Cerebellar cortex (tissue), 1 donor: ENCODE data around the gene PPL.

Experiments used
- DNase-seq: peaks from one replicate; pipeline ENCODE4 v3.0.0-alpha.2; 2015; ENCODE audit warnings: low spot score

Gene PPL

DNA sequence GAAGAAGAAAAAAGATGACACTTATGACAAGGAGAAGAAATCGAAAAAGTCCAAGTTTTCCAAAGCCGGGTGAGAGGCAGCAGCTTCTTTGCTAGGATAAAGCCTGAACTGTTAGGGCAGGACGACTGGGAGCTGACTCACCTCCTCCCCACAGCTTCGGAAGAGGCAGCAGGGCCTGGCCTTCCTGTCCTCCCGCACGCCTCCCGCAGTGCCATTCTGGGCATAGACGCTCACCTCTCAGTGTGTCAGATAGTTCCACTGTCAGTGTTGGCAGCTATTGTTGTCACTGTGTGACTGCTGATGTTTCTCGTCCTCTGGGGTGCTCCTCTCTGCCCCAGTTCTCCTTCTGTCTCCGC, 77.1 kb downstream of the PPL start:
- DNase-seq: peak; percentile 84

DNA sequence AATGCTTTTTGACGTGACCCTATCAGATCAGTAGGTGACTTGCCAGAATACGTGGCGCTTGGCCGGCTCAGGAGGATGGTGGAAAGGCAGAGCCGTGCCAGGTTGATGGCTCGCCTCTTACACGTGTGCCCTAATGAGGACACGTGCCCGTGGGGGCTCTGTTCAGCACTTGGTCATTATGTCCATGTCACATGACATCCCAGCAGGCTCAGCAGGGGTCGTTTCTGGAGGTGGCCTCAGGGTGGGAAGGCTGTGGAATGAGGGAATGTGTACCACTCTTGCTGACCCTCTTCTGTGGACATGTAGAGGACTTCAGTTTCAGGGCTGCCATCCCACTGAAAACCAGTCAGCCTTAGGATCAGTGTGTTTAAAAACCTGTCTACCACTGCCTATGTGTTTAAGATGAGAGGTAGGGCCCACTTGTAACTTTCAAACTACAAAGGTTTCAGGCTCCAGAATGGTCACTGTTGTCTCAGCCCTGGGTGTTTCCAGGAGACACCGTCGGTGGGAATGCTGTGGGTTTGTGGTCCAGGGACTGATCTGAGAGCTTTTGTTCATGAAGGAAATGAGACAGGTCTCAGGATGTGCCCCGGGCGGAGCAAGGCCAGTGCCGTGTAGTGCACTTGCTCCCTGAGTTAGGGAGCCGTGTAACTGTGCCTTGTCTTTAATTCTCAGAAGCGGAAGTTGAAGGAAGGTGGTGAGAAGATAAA, 77.6 kb downstream of the PPL start:
- peak; percentile 45 for DNase-seq

DNA sequence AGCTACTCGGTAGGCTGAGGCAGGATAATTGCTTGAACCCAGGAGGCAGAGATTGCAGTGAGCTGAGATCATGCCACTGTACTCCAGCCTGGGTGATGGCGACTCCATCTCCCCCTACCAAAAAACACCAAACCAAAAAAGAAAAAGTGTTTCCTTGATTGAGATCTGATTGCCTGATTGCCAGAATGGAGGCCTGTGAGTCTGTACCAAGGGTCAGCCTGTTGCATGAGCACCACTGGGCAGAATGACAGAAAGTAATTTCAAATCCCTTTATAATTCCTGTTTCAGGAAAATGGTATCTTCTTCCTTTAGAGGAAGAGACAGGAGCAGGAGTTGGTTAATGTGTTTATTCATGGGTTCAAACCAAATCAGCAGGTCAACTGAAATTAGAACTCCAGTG, 81.1 kb downstream of the PPL start:
- DNase-seq: no peak

DNA sequence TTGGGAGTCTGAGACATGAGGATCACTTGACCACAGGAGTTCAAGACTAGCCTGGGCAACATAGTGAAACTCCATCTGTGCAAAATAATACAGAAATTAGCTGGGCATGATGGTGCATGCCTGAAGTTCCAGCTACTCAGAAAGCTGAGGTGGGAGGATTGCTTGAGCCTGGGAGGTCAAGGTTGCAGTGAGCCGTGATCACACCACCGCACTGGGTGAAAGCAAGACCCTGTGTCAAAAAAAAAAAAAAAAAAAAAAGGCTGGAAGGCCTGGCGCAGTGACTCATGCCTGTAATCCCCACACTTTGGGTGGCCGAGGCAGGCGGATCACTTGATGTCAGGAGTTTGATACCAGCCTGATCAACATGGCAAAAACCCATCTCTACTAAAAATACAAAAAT, 81.6 kb downstream of the PPL start:
- DNase-seq: no peak

DNA sequence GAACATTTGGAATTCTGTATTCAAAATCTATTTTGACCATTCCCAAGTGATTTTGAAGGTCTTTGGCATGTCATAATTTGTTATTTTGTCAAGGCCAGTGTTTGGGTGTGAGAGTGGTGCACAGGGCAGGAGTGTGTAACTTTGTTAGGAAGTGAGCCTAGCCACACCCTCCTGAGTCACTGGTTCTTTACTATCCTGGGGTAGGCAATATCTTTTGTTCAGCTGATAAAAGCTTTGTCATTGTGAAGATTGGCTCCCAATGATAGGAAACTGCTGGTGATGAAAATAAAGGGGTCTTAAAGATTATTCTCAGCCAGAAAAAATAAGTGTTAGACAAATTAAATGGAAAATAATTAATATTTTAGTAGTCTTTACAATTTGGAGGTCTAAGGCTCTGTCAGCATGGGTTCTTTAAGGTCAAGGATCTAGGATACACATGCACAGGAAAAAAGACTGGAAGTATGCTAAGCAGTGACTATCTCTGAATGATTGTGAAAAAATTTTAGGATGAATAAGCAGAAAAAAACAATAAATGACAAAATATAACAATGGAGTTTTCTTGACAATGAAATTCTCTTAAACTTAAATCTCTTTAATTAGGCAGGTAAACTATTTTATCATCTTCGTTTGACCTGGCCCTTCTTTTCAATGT, 84.6 kb downstream of the PPL start:
- no peak for DNase-seq

DNA sequence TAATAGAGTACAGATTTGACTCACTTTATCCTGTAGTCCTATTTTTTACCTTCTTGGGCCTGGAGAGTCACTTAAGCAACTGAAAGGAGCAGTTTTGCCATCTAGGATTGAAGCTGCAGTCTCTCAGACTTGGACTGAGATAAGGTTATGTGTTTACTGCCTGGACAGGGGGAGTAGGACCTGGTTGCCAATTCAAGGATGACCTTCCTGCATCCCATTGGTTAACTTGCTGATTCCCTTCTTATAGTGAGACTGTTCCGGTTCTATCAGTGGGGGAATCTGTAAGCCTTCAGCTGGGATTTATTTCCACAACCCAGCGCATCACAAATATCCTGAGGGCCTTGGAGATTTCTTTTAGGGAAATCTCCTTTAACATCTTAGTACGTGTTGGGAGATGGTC, 86.7 kb downstream of the PPL start:
- no peak for DNase-seq

DNA sequence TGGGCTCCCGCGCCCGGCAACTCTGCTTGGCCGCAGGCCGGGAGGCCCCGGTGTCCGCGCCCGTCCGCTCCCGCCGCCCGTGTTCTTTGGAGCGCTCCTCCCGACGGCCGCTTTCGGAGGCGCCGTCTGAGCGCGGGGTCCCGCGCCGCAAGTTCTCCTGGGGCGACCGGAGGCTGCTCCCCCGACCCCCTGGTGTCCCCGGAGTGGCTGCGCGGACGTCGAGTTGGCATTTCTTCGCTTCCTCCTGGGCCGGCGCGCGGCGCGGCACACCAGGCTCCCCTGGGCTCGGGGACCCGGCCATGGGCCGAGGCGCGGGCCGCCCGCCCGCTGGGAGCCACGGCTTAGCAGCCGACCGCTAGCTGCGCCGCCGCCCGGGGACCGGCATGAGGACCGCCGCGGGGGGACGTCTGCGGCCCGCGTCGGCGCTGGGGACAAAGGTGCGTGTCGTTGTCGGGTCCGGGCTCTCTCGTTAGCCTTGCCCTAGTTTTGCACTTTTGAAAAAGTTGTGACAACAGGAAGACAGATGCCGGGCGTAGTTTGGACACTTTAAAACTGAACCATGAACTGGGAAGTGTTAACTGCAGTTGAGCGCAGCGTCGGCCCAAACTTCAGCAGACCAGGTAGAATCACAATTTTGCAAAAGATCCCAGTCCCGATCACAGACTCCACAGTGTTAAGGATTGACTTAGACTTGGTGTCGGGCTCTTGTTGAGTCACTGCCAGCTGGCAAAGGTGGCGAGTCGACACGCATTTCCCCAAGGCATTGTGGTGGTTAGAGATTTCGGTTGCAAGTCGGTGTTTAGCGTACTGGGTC, 89.0 kb downstream of the PPL start:
- DNase-seq: peak; percentile 31

DNA sequence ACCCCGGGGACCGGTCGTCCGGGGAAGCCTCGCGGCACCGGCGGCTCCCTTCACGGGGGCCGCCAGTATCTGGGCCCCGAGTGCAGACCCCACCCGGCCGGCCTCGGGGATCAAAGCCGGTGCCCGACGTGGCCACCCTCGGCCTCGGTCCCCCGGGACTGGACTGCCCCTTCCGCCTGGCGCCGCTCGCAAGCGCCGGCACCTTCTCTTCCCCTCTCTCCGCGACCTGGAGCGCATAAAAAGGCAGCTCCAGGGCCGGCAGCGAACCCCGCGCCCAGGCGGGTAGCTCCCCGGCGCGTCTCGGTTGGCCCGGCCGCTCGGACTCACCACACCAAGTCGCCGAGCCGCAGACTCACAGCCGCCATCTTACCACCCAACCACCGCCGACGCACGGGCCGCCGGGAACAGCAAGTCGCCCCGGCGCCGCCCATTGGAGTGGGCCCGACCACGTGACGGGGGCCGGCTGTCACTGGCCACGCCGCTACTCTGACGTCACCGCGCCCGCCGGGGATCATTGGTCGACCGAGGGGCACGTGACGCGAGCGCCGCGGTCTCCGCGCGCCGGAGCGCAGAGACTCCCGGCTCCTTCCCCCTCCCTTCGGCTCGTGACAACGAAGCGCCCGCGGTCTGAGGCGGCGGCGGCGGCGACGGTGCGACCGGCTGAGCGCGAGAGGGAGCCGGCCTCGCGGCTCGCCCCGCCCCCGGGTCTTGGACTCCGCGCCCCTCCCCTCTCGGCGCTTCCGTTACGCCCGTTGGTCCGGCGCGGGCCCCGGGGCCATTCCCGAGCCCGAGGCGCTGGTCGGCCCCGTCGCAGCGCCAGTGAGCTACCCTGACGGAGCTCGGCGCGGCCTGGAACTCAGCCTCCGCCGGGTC, 89.8 kb downstream of the PPL start, which contains the start of the genes GLYR1 and UBN1:
GLYR1 (minus strand) TSS at position 388 of the 873 bp plus-strand sequence; CDS start at position 365, 23 bp downstream.
UBN1 (plus strand) TSS at position 581 of the 873 bp plus-strand sequence. CDS start 5,437 bp downstream, outside the sequence.
- DNase-seq: peak; percentile 95

DNA sequence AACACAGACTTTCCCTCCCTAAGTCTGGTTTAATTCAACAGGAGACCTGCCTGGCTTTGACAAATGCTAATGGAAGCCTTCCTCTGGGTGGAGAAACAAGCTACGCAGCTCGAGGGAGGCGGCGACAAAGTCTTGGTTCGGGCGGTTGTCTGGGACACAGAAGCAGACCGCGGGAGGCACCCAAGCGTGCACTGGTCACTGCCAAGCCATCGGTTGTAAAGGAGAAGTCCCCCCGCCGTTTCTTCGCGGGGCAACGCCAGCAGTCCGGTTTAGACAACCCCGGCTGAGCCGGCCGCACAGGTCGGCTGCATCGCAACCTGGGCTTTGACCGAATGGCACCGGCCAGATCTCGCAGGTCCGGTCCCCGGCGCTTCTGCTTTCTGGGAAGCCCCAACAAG, 90.4 kb downstream of the PPL start:
- no peak for DNase-seq

DNA sequence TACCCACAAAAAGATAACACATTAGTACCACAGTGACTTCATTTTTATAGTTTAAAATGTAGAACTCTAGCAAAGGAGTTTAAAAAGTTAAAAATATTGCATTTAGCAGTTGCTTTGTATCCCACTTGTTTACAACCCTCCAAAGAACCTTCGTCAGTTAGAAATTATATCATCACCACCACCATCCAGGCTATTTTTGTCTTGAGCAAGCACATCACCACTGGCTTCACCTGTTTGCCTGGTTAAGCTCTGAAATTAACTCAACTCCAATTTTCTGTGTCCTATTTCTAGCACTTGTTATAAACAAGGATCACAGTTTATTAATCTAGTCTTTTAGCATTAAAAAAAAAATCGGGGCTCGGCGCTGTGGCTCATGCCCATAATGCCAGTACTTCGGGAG, 96.0 kb downstream of the PPL start:
- DNase-seq: no peak

DNA sequence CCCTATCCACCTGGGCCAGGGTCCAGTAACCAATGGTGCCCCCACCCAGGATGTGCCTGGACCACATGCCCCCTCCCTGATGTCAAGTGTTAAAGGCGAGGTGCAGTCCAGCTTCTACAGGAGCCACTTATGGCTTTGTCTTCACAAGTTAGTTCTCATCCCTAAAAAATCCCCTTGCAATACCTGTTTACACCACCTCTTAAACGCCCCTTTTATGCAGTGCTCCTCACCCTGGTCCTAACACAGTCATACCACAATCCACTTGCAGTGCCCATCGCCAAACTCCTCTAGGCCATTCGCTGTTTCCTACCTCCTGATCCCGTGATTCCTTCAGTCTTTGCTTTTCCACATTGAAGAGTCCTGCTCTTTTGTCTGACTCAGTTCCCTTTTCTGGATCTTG, 97.0 kb downstream of the PPL start:
- no peak for DNase-seq

DNA sequence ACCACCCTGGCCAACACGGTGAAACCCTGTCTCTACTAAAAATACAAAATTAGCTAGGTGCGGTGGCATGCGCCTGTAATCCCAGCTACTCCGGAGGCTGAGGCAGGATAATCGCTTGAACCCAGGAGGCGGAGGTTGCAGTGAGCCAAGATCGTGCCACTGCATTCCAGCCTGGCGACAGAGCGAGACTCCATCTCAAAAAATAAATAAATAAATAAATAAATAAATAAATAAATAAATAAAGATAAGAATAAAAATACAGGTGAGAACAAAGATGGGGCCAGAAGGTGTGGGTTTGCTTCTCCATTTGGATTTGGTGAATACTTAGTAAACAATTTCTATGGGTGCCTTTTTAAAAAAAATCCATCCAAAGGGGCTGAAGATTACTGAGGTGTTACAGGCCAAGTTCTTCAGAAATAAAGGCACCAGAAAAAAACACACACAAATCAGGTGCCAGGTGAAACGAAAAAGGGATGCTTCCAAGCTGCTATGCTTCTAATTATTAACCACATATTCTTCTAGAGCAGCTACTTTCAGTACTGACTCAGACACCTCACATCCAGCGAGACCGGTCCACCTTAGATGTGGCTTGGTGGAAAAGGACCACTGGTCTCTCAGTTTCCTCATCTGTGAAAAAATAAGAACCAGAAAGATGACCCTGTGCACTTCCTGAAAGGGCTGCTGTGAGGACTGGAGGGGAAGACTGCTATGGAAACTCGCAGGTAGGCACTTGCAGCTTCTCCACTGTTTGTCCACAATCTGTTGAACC, 99.0 kb downstream of the PPL start:
- DNase-seq: no peak

DNA sequence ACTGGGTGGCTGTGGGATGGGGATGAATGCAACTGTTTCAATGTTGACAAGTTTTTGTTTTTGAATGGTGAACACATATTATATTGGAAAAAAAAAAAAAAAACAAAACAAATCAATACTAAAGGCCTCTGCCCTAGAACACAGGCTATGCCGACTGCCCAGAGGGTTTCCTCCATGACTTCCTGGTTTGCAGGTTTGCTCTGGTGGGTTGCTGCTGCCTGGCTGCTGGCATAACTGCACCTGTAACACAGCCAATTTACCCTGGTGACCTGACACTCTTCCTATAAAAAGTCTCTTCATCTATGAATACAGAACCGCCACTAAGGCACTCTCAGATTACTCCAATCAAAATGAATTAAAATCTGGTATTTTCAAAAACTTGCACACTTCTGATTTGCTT, 100.2 kb downstream of the PPL start:
- DNase-seq: no peak

DNA sequence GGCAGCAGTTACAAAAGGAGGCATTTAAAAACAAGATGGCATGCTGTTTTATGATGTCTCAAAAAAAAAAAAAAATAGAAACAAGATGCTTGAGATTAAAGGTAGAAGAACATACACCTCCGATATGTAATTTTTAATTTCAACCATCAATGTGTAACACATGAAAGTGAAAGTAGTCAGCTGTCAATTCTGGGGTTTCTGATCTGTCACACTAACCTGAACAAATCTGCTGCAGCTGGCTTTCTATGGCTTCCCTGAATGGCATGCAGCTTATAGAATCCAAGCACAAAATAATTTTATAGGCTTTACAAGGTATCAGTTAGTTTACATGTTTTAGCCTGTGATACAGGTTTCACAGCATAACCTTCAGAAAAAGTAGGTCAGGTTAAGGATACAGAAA, 103.4 kb downstream of the PPL start:
- DNase-seq: no peak

DNA sequence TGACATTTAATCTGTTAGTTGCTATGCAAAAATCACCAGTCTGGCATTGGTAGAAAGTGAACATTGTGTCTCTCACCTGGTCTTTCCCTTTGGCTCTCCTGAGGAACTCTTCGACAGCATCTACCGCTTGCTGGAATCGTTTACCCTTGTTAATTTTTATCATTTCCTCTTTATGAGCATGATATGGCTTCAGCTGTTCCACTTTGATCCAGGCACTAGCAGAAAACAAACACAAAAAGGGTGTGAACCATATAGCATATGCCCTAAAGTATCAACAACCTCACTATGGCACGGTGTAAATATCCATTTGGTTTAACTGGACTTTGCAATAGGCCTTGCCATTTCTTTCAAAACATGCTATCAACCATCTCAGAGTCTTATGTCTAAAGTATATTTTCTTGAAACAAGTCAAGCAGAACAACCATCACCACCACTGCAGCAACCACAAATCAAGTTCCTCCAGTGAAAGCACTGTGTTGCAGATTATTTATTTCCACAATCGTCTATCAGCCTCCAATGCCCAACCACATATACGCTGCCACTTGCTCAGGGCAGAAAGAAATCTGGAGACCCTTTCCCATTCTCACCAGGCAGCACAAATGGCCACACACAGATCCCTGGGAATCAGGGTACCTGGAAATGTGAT, 104.1 kb downstream of the PPL start:
- no peak for DNase-seq
